ENCODE results near the gene HMGXB3.

HMGXB3 gene

GRCh38 chr5:150085950-150086715, 85.6 kb downstream of the HMGXB3 start, which contains the start of gene CSF1R:
Gene CSF1R, minus strand, starts transcription at chr5:150086554. Its CDS starts 127 bp downstream, at chr5:150086427.
- DNase-seq (ENCODE audit: low spot score) = peak; percentile 10

GRCh38 chr5:150092159-150092787, 91.7 kb downstream of the HMGXB3 start:
- DNase-seq (ENCODE audit: low spot score) = no peak

- DNase-seq (ENCODE audit: low spot score) = no peak
Measured at GRCh38 chr5:150097152-150097551, 96.6 kb downstream of the HMGXB3 start.

- DNase-seq (ENCODE audit: low spot score) = peak; percentile 12
Measured at GRCh38 chr5:150101023-150101422, 100.5 kb downstream of the HMGXB3 start.
